ENCODE results near the gene MOV10L1. TPM values are rescaled to one million over a fixed set of nuclear protein-coding genes. Genes with fewer than 3 reads are reported as not detected.

Gene MOV10L1
- total RNA-seq, 1 donor from 2014 or later, result 11.7 TPM

Other genes starting within 250 kb of the MOV10L1 start
- 19.0 and 25.9 TPM in 2 replicates for gene ZBED4, start 236.2 kb upstream of the MOV10L1 start, total RNA-seq
- gene ALG12, start 171.6 kb upstream of the MOV10L1 start, total RNA-seq, result 10.3 and 14.5 TPM in 2 replicates
- gene CRELD2, start 171.4 kb upstream of the MOV10L1 start, total RNA-seq, result 67.8 and 84.8 TPM in 2 replicates
- gene PIM3, start 129.2 kb upstream of the MOV10L1 start, total RNA-seq, result 116 and 197 TPM in 2 replicates
- gene IL17REL, start 77.2 kb upstream of the MOV10L1 start, total RNA-seq, result not detected in 2 replicates
- gene TTLL8, start 31.7 kb upstream of the MOV10L1 start, total RNA-seq, result not detected in 2 replicates
- gene MLC1, start 4.6 kb upstream of the MOV10L1 start, total RNA-seq, result not detected in 2 replicates
- 1.1 and 1.7 TPM in 2 replicates for gene PANX2, start 80.7 kb downstream of the MOV10L1 start, total RNA-seq
- 39.9 and 45.0 TPM in 2 replicates for gene TRABD, start 95.9 kb downstream of the MOV10L1 start, total RNA-seq
- gene SELENOO, start 111.0 kb downstream of the MOV10L1 start, total RNA-seq, result 26.2 and 29.3 TPM in 2 replicates
- gene TUBGCP6, start 155.0 kb downstream of the MOV10L1 start, total RNA-seq, result 24.3 and 47.1 TPM in 2 replicates
- gene HDAC10, start 161.3 kb downstream of the MOV10L1 start, total RNA-seq, result 49.1 and 55.5 TPM in 2 replicates
- 72.5 and 74.8 TPM in 2 replicates for gene MAPK12, start 171.7 kb downstream of the MOV10L1 start, total RNA-seq
- gene MAPK11, start 180.4 kb downstream of the MOV10L1 start, total RNA-seq, result 34.5 and 39.3 TPM in 2 replicates
- 130 and 233 TPM in 2 replicates for gene PLXNB2, start 217.6 kb downstream of the MOV10L1 start, total RNA-seq
- 6.4 and 15.2 TPM in 2 replicates for gene DENND6B, start 237.0 kb downstream of the MOV10L1 start, total RNA-seq